GM06990 (cell line): ENCODE data around the gene COL5A1.

Experiments
- DNase-seq: peaks from one replicate; pipeline ENCODE4 v3.0.0-alpha.2; 2011; ENCODE audit not compliant: insufficient read length; ENCODE audit errors: extremely low read depth
- H3K27me3 ChIP-seq: replicated peaks from 2 replicates; pipeline ENCODE4 v1.6.0; 2011; ENCODE audit warnings: low read length; ENCODE audit not compliant: control insufficient read depth, insufficient read depth
- H3K36me3 ChIP-seq: 2 replicates; pipeline ENCODE4 v1.5.1; 2011; ENCODE audit warnings: low read length; ENCODE audit not compliant: control insufficient read depth, insufficient read depth
- H3K4me3 ChIP-seq: replicated peaks from 2 replicates; pipeline ENCODE4 v1.5.1; 2011; ENCODE audit warnings: low read depth, mild to moderate bottlenecking, control low read depth, low read length
- TF ChIP-seq, protein P1 (sequence below): IDR thresholded peaks from 2 replicates; pipeline ENCODE4 v1.5.1; 2011; ENCODE audit warnings: low read length, control low read depth, mild to moderate bottlenecking, inconsistent platforms; ENCODE audit not compliant: insufficient read depth, poor library complexity, severe bottlenecking

Gene COL5A1

DNA sequence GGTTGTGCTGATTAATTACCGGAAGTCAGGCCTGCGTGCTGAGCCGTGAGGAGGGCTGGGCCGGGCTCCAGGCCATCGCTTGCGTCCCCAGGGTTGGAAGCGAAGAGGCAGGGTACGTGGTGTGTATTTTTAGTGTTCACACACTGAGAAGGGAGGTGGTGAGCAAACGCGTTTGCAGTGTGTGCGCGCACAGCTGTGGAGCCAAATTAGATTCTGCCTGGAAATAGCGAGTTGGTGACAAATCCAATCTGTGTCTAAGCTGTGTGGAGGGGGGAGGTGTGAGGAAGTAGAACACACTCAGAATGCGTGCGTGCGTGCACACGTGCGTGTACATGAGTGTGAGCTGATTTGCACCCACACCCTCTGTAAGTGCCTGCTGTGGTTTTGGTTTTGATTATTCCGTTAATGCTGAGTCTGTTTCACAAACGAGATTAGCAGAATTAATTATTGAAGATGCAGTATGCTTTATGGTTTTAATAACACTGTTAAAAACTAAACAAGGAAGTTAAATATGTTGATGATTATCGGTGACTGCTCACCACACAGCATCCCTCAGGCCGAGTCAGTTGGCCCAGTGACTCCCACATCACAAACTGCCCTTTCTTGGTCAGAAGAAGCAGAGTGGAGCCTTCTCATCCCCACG is 127.2 kb downstream of the COL5A1 start:
- DNase-seq: no peak
- H3K4me3 ChIP-seq: no peak overlapping the region
- TF ChIP-seq, protein P1, sequence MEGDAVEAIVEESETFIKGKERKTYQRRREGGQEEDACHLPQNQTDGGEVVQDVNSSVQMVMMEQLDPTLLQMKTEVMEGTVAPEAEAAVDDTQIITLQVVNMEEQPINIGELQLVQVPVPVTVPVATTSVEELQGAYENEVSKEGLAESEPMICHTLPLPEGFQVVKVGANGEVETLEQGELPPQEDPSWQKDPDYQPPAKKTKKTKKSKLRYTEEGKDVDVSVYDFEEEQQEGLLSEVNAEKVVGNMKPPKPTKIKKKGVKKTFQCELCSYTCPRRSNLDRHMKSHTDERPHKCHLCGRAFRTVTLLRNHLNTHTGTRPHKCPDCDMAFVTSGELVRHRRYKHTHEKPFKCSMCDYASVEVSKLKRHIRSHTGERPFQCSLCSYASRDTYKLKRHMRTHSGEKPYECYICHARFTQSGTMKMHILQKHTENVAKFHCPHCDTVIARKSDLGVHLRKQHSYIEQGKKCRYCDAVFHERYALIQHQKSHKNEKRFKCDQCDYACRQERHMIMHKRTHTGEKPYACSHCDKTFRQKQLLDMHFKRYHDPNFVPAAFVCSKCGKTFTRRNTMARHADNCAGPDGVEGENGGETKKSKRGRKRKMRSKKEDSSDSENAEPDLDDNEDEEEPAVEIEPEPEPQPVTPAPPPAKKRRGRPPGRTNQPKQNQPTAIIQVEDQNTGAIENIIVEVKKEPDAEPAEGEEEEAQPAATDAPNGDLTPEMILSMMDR: no peak
- no peaks in the 10 kb centered on the region for H3K27me3 ChIP-seq
- no peaks in the 10 kb centered on the region for H3K36me3 ChIP-seq

DNA sequence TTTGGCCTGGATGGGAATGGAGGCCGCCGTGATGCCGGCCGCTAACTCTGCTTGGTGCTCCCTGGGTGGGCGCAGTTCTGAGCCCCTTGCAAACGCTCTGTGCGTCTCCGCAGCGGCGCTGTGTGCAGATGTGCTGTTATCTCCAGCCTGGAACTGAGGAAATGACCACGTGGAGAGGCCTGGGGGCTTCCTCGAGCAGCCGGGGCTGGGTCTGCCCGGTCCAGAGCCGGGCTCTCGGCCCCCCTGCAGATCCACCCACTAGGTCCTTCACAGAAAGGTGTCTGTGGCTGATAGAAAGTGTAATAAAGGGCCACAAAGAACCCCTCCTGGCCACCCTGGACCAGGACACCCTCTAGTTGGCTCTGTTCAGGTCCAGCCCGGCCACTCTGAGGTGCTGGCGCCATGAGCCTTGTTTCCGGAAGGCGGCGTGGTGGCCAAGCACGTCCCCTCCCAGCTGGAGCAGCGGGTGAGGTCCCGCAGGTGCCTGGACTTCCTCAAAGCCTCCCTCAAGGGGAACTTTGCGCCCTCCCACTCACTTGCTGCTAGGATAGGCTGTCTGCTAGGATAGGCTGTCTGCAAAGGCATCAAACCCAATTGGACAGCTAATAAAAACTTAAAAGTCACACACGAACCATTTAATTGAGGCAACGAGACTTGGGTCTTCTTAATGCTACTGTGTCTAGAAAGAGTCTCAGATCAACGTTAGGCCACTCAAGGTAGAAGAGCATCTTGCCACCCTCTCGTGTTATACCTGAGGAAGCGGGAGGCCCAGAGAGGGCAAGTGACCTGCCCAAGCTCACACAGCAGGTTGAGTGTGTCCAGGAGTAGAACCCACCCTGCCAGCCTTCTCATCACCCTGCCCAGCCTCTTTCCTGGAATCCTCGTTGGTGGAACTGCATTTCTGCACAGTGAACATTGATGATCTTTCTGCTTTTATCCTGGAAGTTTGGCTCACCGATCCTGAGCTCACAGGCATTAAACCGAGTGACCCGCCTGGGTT is 129.7 kb downstream of the COL5A1 start:
- H3K36me3 ChIP-seq: no peaks in the 10 kb centered on the region
- no peak for DNase-seq
- no peaks in the 10 kb centered on the region for H3K27me3 ChIP-seq
- TF ChIP-seq, protein P1: no peak
- H3K4me3 ChIP-seq: no peak overlapping the region

DNA sequence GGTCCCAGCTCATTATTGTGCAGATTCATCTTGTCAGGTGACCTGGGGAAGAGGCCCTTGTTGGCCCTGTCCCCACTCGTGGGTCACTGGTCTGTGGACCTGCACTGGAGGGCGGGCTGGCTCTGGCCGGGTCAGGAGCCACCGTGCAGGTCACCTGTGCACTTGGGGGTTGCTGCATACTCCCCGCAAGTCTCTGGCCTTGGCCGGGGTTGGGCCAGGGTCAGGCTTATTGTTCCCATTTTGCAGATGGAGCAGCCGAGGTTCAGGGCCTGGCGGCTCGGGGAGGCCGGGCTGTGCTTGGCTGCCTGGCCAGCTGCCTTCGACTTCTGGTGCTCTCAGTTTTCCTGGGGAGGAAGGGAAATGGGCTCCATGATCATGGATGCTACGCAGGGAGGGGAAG is 130.7 kb downstream of the COL5A1 start:
- H3K27me3 ChIP-seq: no peaks in the 10 kb centered on the region; the same call in 1 of the 2 replicates
- TF ChIP-seq, protein P1: no peak

DNA sequence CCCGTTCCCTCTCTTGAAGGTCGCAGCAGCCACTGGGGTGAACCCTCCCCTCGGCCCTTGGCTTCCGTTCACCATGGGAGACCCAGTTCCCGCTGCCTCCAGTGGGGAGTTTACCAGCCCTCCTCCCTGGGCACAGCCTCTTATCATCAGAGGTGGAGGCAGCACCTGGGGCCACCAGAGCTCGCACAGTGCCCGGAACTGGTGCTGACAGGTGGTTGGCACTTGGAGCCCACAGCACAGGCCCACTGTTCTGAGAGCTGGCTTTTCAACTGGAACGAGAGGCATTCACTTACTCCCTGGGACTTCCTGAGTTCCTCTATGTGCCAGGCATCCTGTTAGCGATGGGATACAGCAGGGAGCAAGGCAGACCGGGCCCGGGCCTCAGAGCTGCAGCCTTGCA is 132.2 kb downstream of the COL5A1 start:
- no peak for DNase-seq
- H3K4me3 ChIP-seq: no peak overlapping the region
- H3K36me3 ChIP-seq: no peaks in the 10 kb centered on the region
- H3K27me3 ChIP-seq: no peaks in the 10 kb centered on the region; the same call in none of the 2 replicates
- TF ChIP-seq, protein P1: no peak

More for the DNA sequence above, 130.7 kb downstream of the COL5A1 start:
- Histone ChIP-seq H3K4me3 (no peak overlapping the region), H3K36me3 (no peaks in the 10 kb centered on the region)
- no peak for DNase-seq

DNA sequence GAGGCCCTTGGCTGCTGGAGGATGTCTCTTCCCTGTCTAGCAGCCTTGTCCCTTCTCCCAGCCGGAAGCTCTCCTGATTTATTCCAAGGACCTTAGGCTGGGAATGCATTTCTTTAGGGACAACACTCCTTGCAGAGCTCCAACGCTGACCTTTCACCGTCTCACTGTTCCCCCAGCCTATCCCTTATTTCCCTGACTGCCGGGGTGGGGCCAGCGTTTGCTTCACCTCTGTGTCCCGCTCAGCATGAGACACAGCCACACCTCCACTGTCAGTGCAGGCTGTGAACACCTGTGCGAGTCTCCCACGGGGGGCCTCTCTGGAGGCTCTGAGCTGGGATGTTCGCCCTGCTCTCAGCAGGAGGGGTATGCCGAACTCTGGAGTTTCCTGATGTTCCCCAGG is 132.8 kb downstream of the COL5A1 start:
- Histone ChIP-seq H3K36me3 (no peaks in the 10 kb centered on the region), H3K27me3 (no peaks in the 10 kb centered on the region; the same call in none of the 2 replicates), H3K4me3 (no peak overlapping the region)
- no peak for DNase-seq
- TF ChIP-seq, protein P1: no peak
